Measurements from ENCODE around the gene KCNIP1.

The KCNIP1 gene

GRCh38 chr5:170743876-170744212 lies 240.0 kb downstream of the KCNIP1 start:
- no peak for TF ChIP-seq CTCF (conservative IDR thresholded peaks at IDR 0.05; ENCODE audit: low read length)
- H3K4me3 ChIP-seq (ENCODE audit: low read length): no peak overlapping the region
- DNase-seq (ENCODE audit: low read depth): no peak

GRCh38 chr5:170745481-170746071 lies 241.8 kb downstream of the KCNIP1 start:
- no peak for TF ChIP-seq CTCF (conservative IDR thresholded peaks at IDR 0.05; ENCODE audit: low read length)
- DNase-seq (ENCODE audit: low read depth): peak; percentile 25
- no peak overlapping the region for H3K4me3 ChIP-seq (ENCODE audit: low read length)

GRCh38 chr5:170746075-170746960 lies 242.5 kb downstream of the KCNIP1 start:
- DNase-seq (ENCODE audit: low read depth): no peak
- H3K4me3 ChIP-seq (ENCODE audit: low read length): no peak overlapping the region
- no peak for TF ChIP-seq CTCF (conservative IDR thresholded peaks at IDR 0.05; ENCODE audit: low read length)

GRCh38 chr5:170746961-170747340 lies 243.1 kb downstream of the KCNIP1 start:
- no peak overlapping the region for H3K4me3 ChIP-seq (ENCODE audit: low read length)
- no peak for DNase-seq (ENCODE audit: low read depth)
- no peak for TF ChIP-seq CTCF (conservative IDR thresholded peaks at IDR 0.05; ENCODE audit: low read length)

- TF ChIP-seq CTCF (conservative IDR thresholded peaks at IDR 0.05; ENCODE audit: low read length): no peak
- no peak for DNase-seq (ENCODE audit: low read depth)
Observed at GRCh38 chr5:170747357-170747756, 243.5 kb downstream of the KCNIP1 start.

GRCh38 chr5:170747851-170748250 lies 244.0 kb downstream of the KCNIP1 start:
- H3K4me3 ChIP-seq (ENCODE audit: low read length): no peak overlapping the region
- peak; percentile 36 for TF ChIP-seq CTCF (conservative IDR thresholded peaks at IDR 0.05; ENCODE audit: low read length)
- peak; percentile 3 for DNase-seq (ENCODE audit: low read depth)

More at GRCh38 chr5:170747357-170747756, 243.5 kb downstream of the KCNIP1 start:
- no peak overlapping the region for H3K4me3 ChIP-seq (ENCODE audit: low read length)

GRCh38 chr5:170748951-170749471 lies 245.2 kb downstream of the KCNIP1 start:
- no peak for DNase-seq (ENCODE audit: low read depth)
- no peak overlapping the region for H3K4me3 ChIP-seq (ENCODE audit: low read length)
- TF ChIP-seq CTCF (conservative IDR thresholded peaks at IDR 0.05; ENCODE audit: low read length): no peak
